Type B pancreatic cell (in vitro differentiated cells): ENCODE results near the gene PIK3IP1. TPM values are rescaled to one million over a fixed set of nuclear protein-coding genes. Genes with fewer than 3 reads are reported as not detected.

Source experiments
- DNase-seq: peaks from one replicate; pipeline ENCODE4 v3.0.0; 2021; ENCODE audit warnings: mixed read lengths; ENCODE audit not compliant: unreplicated experiment; ENCODE audit errors: extremely low spot score
- H3K27ac Mint-ChIP-seq: 2 replicates; pipeline ENCODE4 v1.8.0; 2021; ENCODE audit warnings: mild to moderate bottlenecking, mixed read lengths
- H3K27me3 Mint-ChIP-seq: 2 replicates; pipeline ENCODE4 v1.8.0; 2021; ENCODE audit warnings: mixed read lengths
- H3K36me3 Mint-ChIP-seq: 2 replicates; pipeline ENCODE4 v1.8.0; 2021; ENCODE audit warnings: mixed read lengths
- H3K4me1 Mint-ChIP-seq: one replicate; pipeline ENCODE4 v1.8.0; 2021; ENCODE audit warnings: mixed read lengths; ENCODE audit not compliant: unreplicated experiment
- H3K4me3 Mint-ChIP-seq: 2 replicates; pipeline ENCODE4 v1.8.0; 2021; ENCODE audit warnings: mild to moderate bottlenecking, mixed read lengths
- H3K9me3 Mint-ChIP-seq: 2 replicates; pipeline ENCODE4 v1.8.0; 2021; ENCODE audit warnings: mixed read lengths
- total RNA-seq: library from RNA; stranded (reverse); gene quantifications from 2 replicates; pipeline ENCODE4 v1.2.1, GENCODE V29; 2021; ENCODE audit warnings: low replicate concordance
- TF ChIP-seq, protein P1 (sequence below): fragments of 200-600 bp; sonication (generic); conservative IDR thresholded peaks from 2 replicates; pipeline ENCODE4 v1.5.0; 2021; ENCODE audit warnings: antibody characterized with exemption, mild to moderate bottlenecking

PIK3IP1 gene
- total RNA-seq, 1 donor from 2014 or later: 21.0 TPM

DNA sequence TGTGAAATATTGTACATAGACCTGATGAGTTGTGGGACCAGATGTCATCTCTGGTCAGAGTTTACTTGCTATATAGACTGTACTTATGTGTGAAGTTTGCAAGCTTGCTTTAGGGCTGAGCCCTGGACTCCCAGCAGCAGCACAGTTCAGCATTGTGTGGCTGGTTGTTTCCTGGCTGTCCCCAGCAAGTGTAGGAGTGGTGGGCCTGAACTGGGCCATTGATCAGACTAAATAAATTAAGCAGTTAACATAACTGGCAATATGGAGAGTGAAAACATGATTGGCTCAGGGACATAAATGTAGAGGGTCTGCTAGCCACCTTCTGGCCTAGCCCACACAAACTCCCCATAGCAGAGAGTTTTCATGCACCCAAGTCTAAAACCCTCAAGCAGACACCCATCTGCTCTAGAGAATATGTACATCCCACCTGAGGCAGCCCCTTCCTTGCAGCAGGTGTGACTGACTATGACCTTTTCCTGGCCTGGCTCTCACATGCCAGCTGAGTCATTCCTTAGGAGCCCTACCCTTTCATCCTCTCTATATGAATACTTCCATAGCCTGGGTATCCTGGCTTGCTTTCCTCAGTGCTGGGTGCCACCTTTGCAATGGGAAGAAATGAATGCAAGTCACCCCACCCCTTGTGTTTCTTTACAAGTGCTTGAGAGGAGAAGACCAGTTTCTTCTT, 12.3 kb downstream of the PIK3IP1 start:
- H3K27me3 Mint-ChIP-seq: no peaks in the 10 kb centered on the region
- H3K4me3 Mint-ChIP-seq: no peak overlapping the region
- peaks cover 19% of the 10 kb centered on the region for H3K4me1 Mint-ChIP-seq
- TF ChIP-seq, protein P1, sequence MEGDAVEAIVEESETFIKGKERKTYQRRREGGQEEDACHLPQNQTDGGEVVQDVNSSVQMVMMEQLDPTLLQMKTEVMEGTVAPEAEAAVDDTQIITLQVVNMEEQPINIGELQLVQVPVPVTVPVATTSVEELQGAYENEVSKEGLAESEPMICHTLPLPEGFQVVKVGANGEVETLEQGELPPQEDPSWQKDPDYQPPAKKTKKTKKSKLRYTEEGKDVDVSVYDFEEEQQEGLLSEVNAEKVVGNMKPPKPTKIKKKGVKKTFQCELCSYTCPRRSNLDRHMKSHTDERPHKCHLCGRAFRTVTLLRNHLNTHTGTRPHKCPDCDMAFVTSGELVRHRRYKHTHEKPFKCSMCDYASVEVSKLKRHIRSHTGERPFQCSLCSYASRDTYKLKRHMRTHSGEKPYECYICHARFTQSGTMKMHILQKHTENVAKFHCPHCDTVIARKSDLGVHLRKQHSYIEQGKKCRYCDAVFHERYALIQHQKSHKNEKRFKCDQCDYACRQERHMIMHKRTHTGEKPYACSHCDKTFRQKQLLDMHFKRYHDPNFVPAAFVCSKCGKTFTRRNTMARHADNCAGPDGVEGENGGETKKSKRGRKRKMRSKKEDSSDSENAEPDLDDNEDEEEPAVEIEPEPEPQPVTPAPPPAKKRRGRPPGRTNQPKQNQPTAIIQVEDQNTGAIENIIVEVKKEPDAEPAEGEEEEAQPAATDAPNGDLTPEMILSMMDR: no peak
- H3K9me3 Mint-ChIP-seq: no peaks in the 10 kb centered on the region
- no peak for DNase-seq
- H3K27ac Mint-ChIP-seq: peak overlapping the region; percentile 39
- H3K36me3 Mint-ChIP-seq: peaks cover 15% of the 10 kb centered on the region

DNA sequence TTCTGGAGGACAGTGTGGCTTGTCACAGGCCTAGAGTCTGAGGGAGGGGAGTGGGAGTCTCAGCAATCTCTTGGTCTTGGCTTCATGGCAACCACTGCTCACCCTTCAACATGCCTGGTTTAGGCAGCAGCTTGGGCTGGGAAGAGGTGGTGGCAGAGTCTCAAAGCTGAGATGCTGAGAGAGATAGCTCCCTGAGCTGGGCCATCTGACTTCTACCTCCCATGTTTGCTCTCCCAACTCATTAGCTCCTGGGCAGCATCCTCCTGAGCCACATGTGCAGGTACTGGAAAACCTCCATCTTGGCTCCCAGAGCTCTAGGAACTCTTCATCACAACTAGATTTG, 13.0 kb downstream of the PIK3IP1 start:
- TF ChIP-seq, protein P1: no peak
- no peaks in the 10 kb centered on the region for H3K9me3 Mint-ChIP-seq
- peaks cover 15% of the 10 kb centered on the region for H3K36me3 Mint-ChIP-seq
- H3K4me1 Mint-ChIP-seq: peaks cover 14% of the 10 kb centered on the region
- no peak for DNase-seq
- no peak overlapping the region for H3K4me3 Mint-ChIP-seq
- H3K27me3 Mint-ChIP-seq: no peaks in the 10 kb centered on the region
- H3K27ac Mint-ChIP-seq: peak overlapping the region; percentile 39

DNA sequence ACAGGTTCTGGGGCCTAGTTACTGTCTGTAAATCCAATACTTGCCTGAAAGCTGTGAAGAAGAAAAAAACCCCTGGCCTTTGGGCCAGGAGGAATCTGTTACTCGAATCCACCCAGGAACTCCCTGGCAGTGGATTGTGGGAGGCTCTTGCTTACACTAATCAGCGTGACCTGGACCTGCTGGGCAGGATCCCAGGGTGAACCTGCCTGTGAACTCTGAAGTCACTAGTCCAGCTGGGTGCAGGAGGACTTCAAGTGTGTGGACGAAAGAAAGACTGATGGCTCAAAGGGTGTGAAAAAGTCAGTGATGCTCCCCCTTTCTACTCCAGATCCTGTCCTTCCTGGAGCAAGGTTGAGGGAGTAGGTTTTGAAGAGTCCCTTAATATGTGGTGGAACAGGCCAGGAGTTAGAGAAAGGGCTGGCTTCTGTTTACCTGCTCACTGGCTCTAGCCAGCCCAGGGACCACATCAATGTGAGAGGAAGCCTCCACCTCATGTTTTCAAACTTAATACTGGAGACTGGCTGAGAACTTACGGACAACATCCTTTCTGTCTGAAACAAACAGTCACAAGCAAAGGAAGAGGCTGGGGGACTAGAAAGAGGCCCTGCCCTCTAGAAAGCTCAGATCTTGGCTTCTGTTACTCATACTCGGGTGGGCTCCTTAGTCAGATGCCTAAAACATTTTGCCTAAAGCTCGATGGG, 13.5 kb downstream of the PIK3IP1 start:
- DNase-seq: no peak
- TF ChIP-seq, protein P1: no peak
- H3K9me3 Mint-ChIP-seq: no peaks in the 10 kb centered on the region
- no peaks in the 10 kb centered on the region for H3K27me3 Mint-ChIP-seq
- peak overlapping the region; percentile 39 for H3K27ac Mint-ChIP-seq
- peaks cover 11% of the 10 kb centered on the region for H3K4me1 Mint-ChIP-seq
- H3K4me3 Mint-ChIP-seq: no peak overlapping the region
- H3K36me3 Mint-ChIP-seq: peaks cover 18% of the 10 kb centered on the region

DNA sequence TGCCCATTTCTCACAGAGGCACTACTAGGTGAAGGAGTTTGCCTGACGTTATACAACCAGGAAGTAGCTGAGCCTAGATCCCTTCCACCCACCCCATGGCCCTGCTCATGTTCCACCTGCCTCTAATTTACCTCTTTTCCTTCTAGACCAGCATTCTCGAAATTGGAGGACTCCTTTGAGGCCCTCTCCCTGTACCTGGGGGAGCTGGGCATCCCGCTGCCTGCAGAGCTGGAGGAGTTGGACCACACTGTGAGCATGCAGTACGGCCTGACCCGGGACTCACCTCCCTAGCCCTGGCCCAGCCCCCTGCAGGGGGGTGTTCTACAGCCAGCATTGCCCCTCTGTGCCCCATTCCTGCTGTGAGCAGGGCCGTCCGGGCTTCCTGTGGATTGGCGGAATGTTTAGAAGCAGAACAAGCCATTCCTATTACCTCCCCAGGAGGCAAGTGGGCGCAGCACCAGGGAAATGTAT, 14.1 kb downstream of the PIK3IP1 start:
- Mint-ChIP-seq H3K36me3 (peaks cover 18% of the 10 kb centered on the region), H3K27me3 (no peaks in the 10 kb centered on the region)
- TF ChIP-seq, protein P1: no peak

DNA sequence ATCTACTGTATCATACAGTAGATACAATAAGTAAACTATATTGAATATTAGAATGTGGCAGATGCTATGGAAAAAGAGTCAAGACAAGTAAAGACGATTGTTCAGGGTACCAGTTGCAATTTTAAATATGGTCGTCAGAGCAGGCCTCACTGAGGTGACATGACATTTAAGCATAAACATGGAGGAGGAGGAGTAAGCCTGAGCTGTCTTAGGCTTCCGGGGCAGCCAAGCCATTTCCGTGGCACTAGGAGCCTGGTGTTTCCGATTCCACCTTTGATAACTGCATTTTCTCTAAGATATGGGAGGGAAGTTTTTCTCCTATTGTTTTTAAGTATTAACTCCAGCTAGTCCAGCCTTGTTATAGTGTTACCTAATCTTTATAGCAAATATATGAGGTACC, 14.5 kb downstream of the PIK3IP1 start:
- no peak for DNase-seq
- H3K9me3 Mint-ChIP-seq: no peaks in the 10 kb centered on the region
- H3K27ac Mint-ChIP-seq: peak overlapping the region; percentile 39
- no peak overlapping the region for H3K4me3 Mint-ChIP-seq
- H3K4me1 Mint-ChIP-seq: peaks cover 7% of the 10 kb centered on the region
- H3K36me3 Mint-ChIP-seq: peaks cover 18% of the 10 kb centered on the region
- H3K27me3 Mint-ChIP-seq: no peaks in the 10 kb centered on the region
- TF ChIP-seq, protein P1: no peak

More for the DNA sequence above, 14.1 kb downstream of the PIK3IP1 start:
- Mint-ChIP-seq H3K4me1 (peaks cover 10% of the 10 kb centered on the region), H3K27ac (peak overlapping the region; percentile 39), H3K4me3 (no peak overlapping the region), H3K9me3 (no peaks in the 10 kb centered on the region)
- DNase-seq: no peak
